Activated CD8-positive, alpha-beta T cell treated with anti-CD3 and anti-CD28 coated beads for 36 hours (primary cell): ENCODE data around the gene ECE1. TPM values are rescaled to one million over a fixed set of nuclear protein-coding genes. Genes with fewer than 3 reads are reported as not detected.
A peak's percentile ranks its signal among the peaks of the same experiment; 100 is the strongest.

Source experiments
- ATAC-seq: fragments of 200-7000 bp; cut with Tn5 transposase; one replicate; pipeline ENCODE4 v1.10.0; 2021; ENCODE audit warnings: mild to moderate bottlenecking, moderate library complexity
- CTCF ChIA-PET: fragments of 350-600 bp; sonication (Branson Sonifier 250); formaldehyde crosslinking; loops from one replicate; lab custom pipeline; 2021; ENCODE audit warnings: antibody characterized with exemption; lab: Charles Lee
- POLR2A ChIA-PET: fragments of 350-600 bp; sonication (Branson Sonifier 250); formaldehyde crosslinking; loops from one replicate; lab custom pipeline; 2021; ENCODE audit warnings: antibody characterized with exemption; lab: Charles Lee
- DNase-seq: peaks from one replicate; pipeline ENCODE4 v3.0.0-alpha.2; 2020
- H3K27ac Mint-ChIP-seq: one replicate; pipeline ENCODE4 v1.8.0; 2021; ENCODE audit warnings: mild to moderate bottlenecking, mixed read lengths
- H3K27me3 Mint-ChIP-seq: one replicate; pipeline ENCODE4 v1.8.0; 2021; ENCODE audit warnings: mixed read lengths
- H3K36me3 Mint-ChIP-seq: one replicate; pipeline ENCODE4 v1.8.0; 2021; ENCODE audit warnings: low read depth, mixed read lengths
- H3K4me1 Mint-ChIP-seq: one replicate; pipeline ENCODE4 v1.8.0; 2021; ENCODE audit warnings: low read depth, mixed read lengths
- H3K4me3 Mint-ChIP-seq: one replicate; pipeline ENCODE4 v1.8.0; 2021; ENCODE audit warnings: mild to moderate bottlenecking, moderate library complexity, mixed read lengths
- H3K9me3 Mint-ChIP-seq: one replicate; pipeline ENCODE4 v1.8.0; 2021; ENCODE audit warnings: mixed read lengths
- CTCF ChIP-seq: fragments of 200-600 bp; IDR thresholded peaks from one replicate; pipeline ENCODE4 v1.8.0; 2022; ENCODE audit warnings: antibody characterized with exemption, mild to moderate bottlenecking
- intact Hi-C: fragments of 100-400 bp; cut with micrococcal nuclease; formaldehyde crosslinking; loops from one replicate; pipeline ENCODE4 v1.10.0; 2022
- total RNA-seq, 2 experiments: library from RNA; stranded (reverse); gene quantifications; one replicate each; pipeline ENCODE4 v1.2.3, GENCODE V29; 2021

ECE1 gene
- total RNA-seq, 2 experiments from 2014 or later = 118 to 127 TPM

GRCh38 chr1:21263653-21264225, 26.5 kb downstream of the ECE1 start:
- peaks cover 66% of the 10 kb centered on the region for H3K36me3 Mint-ChIP-seq
- H3K27me3 Mint-ChIP-seq = no peaks in the 10 kb centered on the region
- intact Hi-C loops = no loop called here
- no peak for ATAC-seq
- no peak for TF ChIP-seq CTCF
- no peaks in the 10 kb centered on the region for H3K9me3 Mint-ChIP-seq
- H3K4me1 Mint-ChIP-seq = peaks cover 47% of the 10 kb centered on the region
- ChIA-PET POLR2A (interaction anchor here (1.0 kb wide), 1 partner anchor 30 kb away, joined by 3 read pairs; no protein-coding TSS in a partner anchor), CTCF (interaction anchor here (1.8 kb wide), 1 partner anchor 8 kb away, joined by 11 read pairs; no protein-coding TSS in a partner anchor)
- no peak overlapping the region for H3K4me3 Mint-ChIP-seq
- DNase-seq = no peak
- H3K27ac Mint-ChIP-seq = peak overlapping the region; percentile 52

GRCh38 chr1:21263052-21263429, 27.2 kb downstream of the ECE1 start:
- no peak for DNase-seq
- no peaks in the 10 kb centered on the region for H3K27me3 Mint-ChIP-seq
- H3K9me3 Mint-ChIP-seq = no peaks in the 10 kb centered on the region
- TF ChIP-seq CTCF = no peak
- CTCF ChIA-PET = interaction anchor here (1.8 to 9.5 kb wide), 3 partner anchors 7 to 105 kb away, joined by 11 to 177 read pairs (median 16); no protein-coding TSS in a partner anchor
- peak overlapping the region; percentile 80 for H3K27ac Mint-ChIP-seq
- H3K4me1 Mint-ChIP-seq = peaks cover 54% of the 10 kb centered on the region
- POLR2A ChIA-PET = interaction anchor here (1.0 to 2.3 kb wide), 3 partner anchors 9 to 30 kb away, joined by 3 to 11 read pairs (median 7); no protein-coding TSS in a partner anchor
- intact Hi-C loops = no loop called here
- H3K4me3 Mint-ChIP-seq = no peak overlapping the region
- ATAC-seq = no peak
- peaks cover 66% of the 10 kb centered on the region for H3K36me3 Mint-ChIP-seq

GRCh38 chr1:21262293-21263051, 27.8 kb downstream of the ECE1 start:
- Mint-ChIP-seq H3K9me3 (no peaks in the 10 kb centered on the region), H3K4me1 (peaks cover 59% of the 10 kb centered on the region), H3K36me3 (peaks cover 65% of the 10 kb centered on the region), H3K4me3 (no peak overlapping the region), H3K27me3 (no peaks in the 10 kb centered on the region), H3K27ac (peak overlapping the region; percentile 80)
- no peak for TF ChIP-seq CTCF
- ChIA-PET CTCF (interaction anchor here (1.2 to 9.5 kb wide), 4 partner anchors 9 to 106 kb away, joined by 4 to 177 read pairs (median 10); no protein-coding TSS in a partner anchor), POLR2A (interaction anchor here (0.9 to 2.3 kb wide), 7 partner anchors 8 to 86 kb away, joined by 3 to 11 read pairs (median 4); no protein-coding TSS in a partner anchor)
- no peak for ATAC-seq
- no peak for DNase-seq
- intact Hi-C loops = no loop called here

- Mint-ChIP-seq H3K9me3 (no peaks in the 10 kb centered on the region), H3K36me3 (peaks cover 66% of the 10 kb centered on the region), H3K27me3 (no peaks in the 10 kb centered on the region), H3K4me3 (no peak overlapping the region), H3K27ac (peak overlapping the region; percentile 80), H3K4me1 (peaks cover 65% of the 10 kb centered on the region)
- TF ChIP-seq CTCF = no peak
- ChIA-PET POLR2A (interaction anchor here (0.6 to 2.3 kb wide), 9 partner anchors 8 to 86 kb away, joined by 3 to 11 read pairs (median 4); no protein-coding TSS in a partner anchor), CTCF (interaction anchor here (0.6 to 9.5 kb wide), 5 partner anchors 9 to 296 kb away, joined by 3 to 177 read pairs (median 4); no protein-coding TSS in a partner anchor)
- DNase-seq (peak; percentile 58), ATAC-seq (peak; percentile 43)
- intact Hi-C loops = no loop called here
These were observed 28.5 kb downstream of the ECE1 start for GRCh38 chr1:21261551-21262292.
